ENCODE data around the gene OR9K2. TPM values are rescaled to one million over a fixed set of nuclear protein-coding genes. Genes with fewer than 3 reads are reported as not detected.
"Not testable (repeated sequence)": the region's sequence is repeated elsewhere in the genome, so short reads cannot be mapped to it uniquely, and the experiment has no call there.

The OR9K2 gene
- total and polyA plus RNA-seq, 10 of the 15 experiments (the other 5 are each of a cell fraction or from before 2014, with no cell fraction given): not detected

GRCh38 chr12:55171445-55171844 lies 45.2 kb downstream of the OR9K2 start:
- 95% methylated on average over 2 of the region's 2 CpGs for WGBS (ENCODE audit: insufficient coverage, insufficient replicate concordance, low lambda C conversion rate, missing lambda C conversion rate)
- DNase-seq (ENCODE audit: low read depth, low spot score) (no peak), ATAC-seq (no peak), FAIRE-seq (no peak)
- Histone ChIP-seq H3K9me3 (replicated peaks; ENCODE audit: control insufficient read depth, insufficient read depth, low read length) (no peaks in the 10 kb centered on the region; the same call in 2 of the 3 replicates), H3K4me1 (ENCODE audit: control insufficient read depth, insufficient read depth, low read length) (no peaks in the 10 kb centered on the region), H3K79me2 (ENCODE audit: control insufficient read depth, insufficient read depth, low read length) (no peaks in the 10 kb centered on the region), H3K27me3 (replicated peaks in 1 of 2; ENCODE audit: control insufficient read depth in 2 of 2, insufficient read depth in 2 of 2, low read length in 1 of 2) (no peaks in the 10 kb centered on the region), H3K9ac (ENCODE audit: control insufficient read depth, insufficient read depth, low read length) (no peak overlapping the region), H3K36me3 (ENCODE audit: control insufficient read depth in 2 of 2, insufficient read depth in 2 of 2, low read length in 1 of 2) (no peaks in the 10 kb centered on the region), H4K20me1 (ENCODE audit: control insufficient read depth, insufficient read depth) (no peaks in the 10 kb centered on the region), H3K4me3 (no peak overlapping the region), H3K4me2 (ENCODE audit: control insufficient read depth, insufficient read depth) (no peak overlapping the region), H3K27ac (ENCODE audit: control insufficient read depth, insufficient read depth) (no peak overlapping the region), H2AFZ (ENCODE audit: control insufficient read depth, low read depth, low read length) (no peak overlapping the region)
- ChIA-PET SMC1A (ENCODE audit: uncharacterized antibody, unreplicated experiment) (no interaction called here), RAD21 (ENCODE audit: unreplicated experiment) (no interaction called here), CTCF (no interaction called here), POLR2A (no interaction called here)
- intact Hi-C loops (cut with micrococcal nuclease; ENCODE audit: unreplicated experiment) (no loop called here), in situ Hi-C loops (cut with MboI) (no loop called here)
- TF ChIP-seq PAX5 (IDR thresholded peaks at IDR 0.05; ENCODE audit: borderline replicate concordance, low read depth, low read length) (no peak), MYB (IDR thresholded peaks at IDR 0.05; ENCODE audit: borderline replicate concordance, low read depth, low read length) (no peak), RELA (IDR thresholded peaks at IDR 0.05; ENCODE audit: borderline replicate concordance, partially characterized antibody) (no peak), ELK1 (IDR thresholded peaks at IDR 0.05; ENCODE audit: low read depth, low read length) (no peak), CREM (IDR thresholded peaks at IDR 0.05; ENCODE audit: low read depth) (no peak), FOS (IDR thresholded peaks at IDR 0.05; ENCODE audit: borderline replicate concordance, extremely low read depth, insufficient read length) (no peak), MAX (IDR thresholded peaks at IDR 0.05; ENCODE audit: low read depth, low read length) (no peak), EZH2 (IDR thresholded peaks at IDR 0.05; ENCODE audit: borderline replicate concordance, control insufficient read depth, low read depth, low read length) (no peak), IRF5 (IDR thresholded peaks at IDR 0.05; ENCODE audit: borderline replicate concordance) (no peak), SKIL (IDR thresholded peaks at IDR 0.05; ENCODE audit: low read depth, poor library complexity, severe bottlenecking) (no peak), WRNIP1 (IDR thresholded peaks at IDR 0.05; ENCODE audit: borderline replicate concordance, low read depth, low read length) (no peak), CHD2 (IDR thresholded peaks at IDR 0.05; ENCODE audit: borderline replicate concordance, low read depth, low read length) (no peak), POU2F2 (IDR thresholded peaks at IDR 0.05; ENCODE audit: borderline replicate concordance, low read depth, low read length) (no peak), SUPT20H (IDR thresholded peaks at IDR 0.05; ENCODE audit: borderline replicate concordance, control insufficient read depth, low read depth, low read length) (no peak)
- no TSS peak for BruUV-seq (replicated peaks)

- H3K79me2 ChIP-seq (ENCODE audit: control insufficient read depth, insufficient read depth, low read length); SMC1A ChIA-PET (ENCODE audit: uncharacterized antibody, unreplicated experiment); intact Hi-C loops (cut with micrococcal nuclease; ENCODE audit: unreplicated experiment); H3K27me3 ChIP-seq (replicated peaks in 1 of 2; ENCODE audit: control insufficient read depth in 2 of 2, insufficient read depth in 2 of 2, low read length in 1 of 2); ATAC-seq; H3K9me3 ChIP-seq (replicated peaks; ENCODE audit: control insufficient read depth, insufficient read depth, low read length); in situ Hi-C loops (cut with MboI); H3K27ac ChIP-seq (ENCODE audit: control insufficient read depth, insufficient read depth); H3K36me3 ChIP-seq (ENCODE audit: control insufficient read depth in 2 of 2, insufficient read depth in 2 of 2, low read length in 1 of 2); RAD21 ChIA-PET (ENCODE audit: unreplicated experiment); CTCF ChIA-PET; H3K4me3 ChIP-seq; POLR2A ChIA-PET; H3K9ac ChIP-seq (ENCODE audit: control insufficient read depth, insufficient read depth, low read length); H3K4me1 ChIP-seq (ENCODE audit: control insufficient read depth, insufficient read depth, low read length); BruUV-seq (replicated peaks); H2AFZ ChIP-seq (ENCODE audit: control insufficient read depth, low read depth, low read length); H3K4me2 ChIP-seq (ENCODE audit: control insufficient read depth, insufficient read depth); H4K20me1 ChIP-seq (ENCODE audit: control insufficient read depth, insufficient read depth); FAIRE-seq; DNase-seq (ENCODE audit: low read depth, low spot score): not testable (repeated sequence)
- 3% methylated on average over 2 of the region's 2 CpGs for WGBS (ENCODE audit: insufficient coverage, insufficient replicate concordance, low lambda C conversion rate, missing lambda C conversion rate)
These were observed 45.6 kb downstream of the OR9K2 start for GRCh38 chr12:55171846-55172245.

Measured in GM12878 (cell line).